Inflammatory macrophage (primary cell): ENCODE measurements around the gene IDUA.
"Not testable (repeated sequence)": the region's sequence is repeated elsewhere in the genome, so short reads cannot be mapped to it uniquely, and the experiment has no call there.

Experiments used
- DNase-seq, 2 donors: peaks; one replicate each; pipeline ENCODE4 v3.0.0-alpha.2; 2020 to 2022

IDUA gene

GRCh38 chr4:1046581-1047011, 59.8 kb downstream of the IDUA start:
- not testable (repeated sequence) for DNase-seq

DNA sequence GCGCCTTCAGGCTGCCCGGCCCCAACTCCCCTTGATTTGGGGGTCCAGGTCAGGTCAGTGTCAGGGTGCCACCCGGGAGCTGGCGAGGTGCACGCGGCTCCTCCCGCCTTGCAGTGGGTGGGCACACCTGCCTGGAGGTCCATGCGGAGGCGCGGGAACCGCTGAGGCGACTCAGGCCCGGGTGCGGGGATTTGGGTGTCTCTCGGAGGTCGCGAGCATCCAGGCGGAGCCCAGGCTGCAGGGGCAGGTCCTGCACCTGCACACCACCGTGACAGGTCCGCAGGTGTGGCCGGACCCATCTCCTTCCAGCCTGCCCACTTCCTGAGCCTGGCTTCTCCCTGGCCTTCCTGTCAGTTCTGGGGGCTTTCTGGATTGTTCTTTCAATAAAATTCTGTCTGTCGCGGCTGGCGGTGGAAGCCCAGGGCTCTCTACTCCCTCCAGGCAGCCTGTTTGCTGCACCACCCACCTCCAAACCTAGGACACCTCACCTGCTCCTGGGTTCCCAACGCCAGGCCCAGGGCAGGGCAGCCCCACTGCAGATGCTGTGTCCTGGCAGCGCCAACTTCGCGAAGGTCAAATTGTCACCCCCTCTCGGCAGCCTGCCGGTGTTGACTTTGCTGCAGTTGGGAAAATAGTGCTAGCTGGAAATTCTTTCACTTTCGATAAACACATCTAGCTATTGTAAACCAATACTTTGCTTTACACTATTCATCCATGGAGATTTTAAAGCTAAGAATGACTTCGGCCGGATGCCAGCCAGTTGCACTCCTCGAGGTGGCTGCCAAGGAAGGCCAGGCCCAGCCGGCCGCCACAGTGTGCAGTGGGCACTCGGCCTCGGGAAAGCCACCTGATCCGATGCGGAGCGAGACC, 60.5 kb downstream of the IDUA start:
- no peak for DNase-seq

- no peak for DNase-seq
These were observed 61.3 kb downstream of the IDUA start for GRCh38 chr4:1047976-1048772.

DNA sequence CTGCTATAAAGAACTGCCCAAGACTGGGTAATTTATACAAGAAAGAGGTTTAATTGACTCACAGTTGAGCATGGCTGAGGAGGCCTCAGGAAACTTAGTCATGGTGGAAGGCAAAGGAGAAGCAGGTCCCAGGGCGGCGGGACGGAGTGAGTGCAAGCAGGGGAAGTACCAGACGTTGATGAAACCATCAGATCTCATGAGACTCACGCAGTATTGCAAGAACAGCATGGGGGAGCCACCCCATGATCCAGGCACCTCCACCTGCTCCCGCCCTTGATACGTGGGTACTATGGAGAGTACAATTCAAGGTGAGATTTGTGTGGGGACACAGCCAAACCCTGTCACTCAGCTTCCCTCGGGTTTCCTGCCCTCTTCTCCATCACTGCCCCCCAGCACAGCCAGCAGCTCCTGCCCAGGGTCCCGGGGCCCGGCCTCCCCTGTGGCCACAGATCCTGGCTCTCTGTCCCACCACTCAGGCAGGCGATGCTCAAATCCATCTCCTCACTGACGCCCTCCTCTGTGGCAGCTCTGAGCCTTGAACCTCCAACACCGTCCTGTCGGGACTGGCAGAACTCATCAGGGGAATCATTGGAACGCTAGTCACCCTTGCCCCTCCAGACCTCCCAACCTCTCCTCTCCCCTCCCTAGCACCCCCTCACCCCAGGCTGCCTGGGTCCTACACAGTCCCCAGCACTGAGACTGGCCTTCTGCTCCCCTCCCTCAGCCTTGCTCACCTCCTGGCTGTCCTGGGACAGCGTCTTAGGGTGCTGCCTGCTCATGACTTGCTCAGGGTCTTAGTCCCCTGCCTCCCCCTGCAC, 62.1 kb downstream of the IDUA start:
- DNase-seq, result peak; percentile 78 to 85

DNA sequence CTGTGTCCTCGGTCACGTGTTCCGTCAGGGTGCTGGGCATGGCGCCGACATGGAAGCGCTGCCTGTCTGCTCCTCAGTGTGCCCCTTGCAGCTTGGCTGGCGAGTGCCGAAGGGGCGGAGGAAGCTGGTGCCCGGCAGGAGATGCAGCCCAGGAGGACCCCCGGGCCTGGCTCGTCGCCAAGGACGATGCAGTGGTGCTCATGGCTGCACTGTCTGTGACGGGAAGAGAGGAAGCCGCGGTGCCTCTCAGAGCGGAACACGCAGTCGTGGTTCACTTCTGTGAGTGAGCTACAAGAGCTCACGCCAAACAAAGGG, 62.7 kb downstream of the IDUA start:
- no peak for DNase-seq

- DNase-seq, result no peak
These were observed 63.8 kb downstream of the IDUA start for GRCh38 chr4:1050486-1051213.

DNA sequence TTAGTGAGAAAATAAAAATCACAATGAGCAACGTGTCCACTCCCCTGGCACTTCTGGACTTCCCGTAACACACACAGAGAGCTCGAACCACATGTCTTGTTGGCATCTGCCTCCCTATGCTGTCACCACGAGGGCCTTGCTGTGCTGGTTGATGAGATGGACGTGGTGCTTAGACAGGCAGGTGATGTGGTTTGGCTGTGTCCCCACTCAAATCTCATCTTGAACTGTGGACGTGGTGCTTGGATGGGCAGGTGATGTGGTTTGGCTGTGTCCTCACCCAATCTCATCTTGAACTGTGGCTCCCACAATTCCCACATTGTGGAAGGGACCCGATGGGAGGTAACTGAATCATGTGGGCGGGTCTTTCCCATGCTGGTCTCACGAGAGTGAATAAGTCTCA, 64.6 kb downstream of the IDUA start:
- no peak for DNase-seq

DNA sequence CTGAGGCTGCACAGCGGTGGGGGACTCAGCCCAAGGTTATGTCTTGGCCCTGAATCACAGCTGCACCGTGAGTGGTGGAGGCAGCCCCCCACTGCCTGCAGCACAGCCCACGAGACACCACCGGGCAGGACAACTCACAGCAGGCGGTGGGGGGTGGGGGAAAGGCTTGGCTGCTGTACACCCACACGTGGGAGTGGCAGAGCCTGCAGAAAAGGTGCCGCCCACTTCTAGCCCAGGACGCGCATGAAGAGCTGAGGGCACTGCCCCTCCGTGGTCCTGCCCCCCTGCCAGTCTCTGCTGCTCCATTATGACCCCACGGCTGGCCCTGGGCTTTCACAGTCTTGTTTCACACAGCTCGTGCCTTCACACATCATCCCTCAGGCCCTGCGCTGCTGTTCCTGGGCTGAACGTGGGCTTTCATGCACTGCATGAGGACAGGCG, 65.4 kb downstream of the IDUA start:
- no peak for DNase-seq

DNA sequence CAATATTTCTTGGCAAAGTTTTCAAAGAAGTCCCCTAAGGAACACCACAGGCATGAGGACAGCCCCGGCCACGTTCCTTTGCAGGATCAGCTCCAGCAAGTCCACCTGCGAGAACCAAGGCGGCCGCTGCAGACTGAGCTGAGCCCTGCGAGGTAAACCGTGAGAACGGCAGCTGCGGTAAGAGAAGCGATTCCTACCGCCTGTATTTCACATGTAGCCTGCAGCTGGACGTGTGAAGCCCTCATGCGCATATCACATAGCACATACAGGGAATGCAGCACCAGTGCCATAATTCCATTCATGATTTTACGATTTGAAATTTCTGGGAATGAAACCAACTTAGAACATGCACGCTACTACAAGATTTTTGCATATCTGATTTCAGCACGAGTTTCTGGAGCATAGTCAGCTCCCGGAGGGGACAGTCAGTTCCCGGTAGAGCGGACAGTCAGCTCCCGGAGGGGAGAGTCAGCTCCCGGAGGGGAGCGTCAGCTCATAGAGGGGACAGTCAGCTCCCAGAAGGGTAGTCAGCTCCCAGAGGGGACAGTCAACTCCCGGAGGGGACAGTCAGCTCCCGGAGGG, 66.3 kb downstream of the IDUA start:
- DNase-seq, result no peak

DNA sequence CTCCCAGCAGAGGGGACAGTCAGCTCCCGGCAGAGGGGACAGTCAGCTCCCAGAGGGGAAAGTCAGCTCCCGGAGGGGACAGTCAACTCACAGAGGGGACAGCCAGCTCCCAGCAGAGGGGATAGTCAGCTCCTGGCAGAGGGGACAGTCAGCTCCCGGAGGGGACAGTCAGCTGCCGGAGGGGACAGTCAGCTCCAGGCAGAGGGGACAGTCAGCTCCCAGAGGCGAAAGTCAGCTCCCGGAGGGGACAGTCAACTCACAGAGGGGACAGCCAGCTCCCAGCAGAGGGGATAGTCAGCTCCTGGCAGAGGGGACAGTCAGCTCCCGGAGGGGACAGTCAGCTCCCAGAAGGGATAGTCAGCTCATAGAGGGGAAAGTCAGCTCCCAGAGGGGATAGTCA, 67.0 kb downstream of the IDUA start:
- DNase-seq, result not testable (repeated sequence)
